ENCODE measurements around the gene JARID2.

Gene JARID2

DNA sequence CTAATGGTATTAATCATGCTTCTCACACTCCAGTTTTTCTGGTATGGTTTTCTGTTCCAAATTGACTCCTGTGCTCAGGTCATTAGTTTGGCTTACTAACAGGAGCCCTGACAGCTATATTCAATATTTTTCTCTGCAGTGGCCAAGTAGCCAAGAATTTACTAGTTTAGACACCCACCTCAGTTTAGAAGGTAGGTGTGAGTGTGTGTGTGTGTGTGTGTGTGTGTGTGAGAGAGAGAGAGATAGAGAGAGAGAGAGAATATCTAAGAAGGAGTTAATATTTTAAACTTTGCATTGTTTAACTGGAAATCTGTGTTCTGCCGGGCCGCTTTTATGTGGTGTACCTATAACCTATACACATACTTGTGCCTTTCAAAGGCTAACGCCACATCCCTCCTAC, 18.5 kb downstream of the JARID2 start:
- no peak for DNase-seq (ENCODE audit: low spot score)

- peak; percentile 97 for DNase-seq (ENCODE audit: low spot score)
These were observed 19.3 kb downstream of the JARID2 start for GRCh38 chr6:15264902-15265761.

DNA sequence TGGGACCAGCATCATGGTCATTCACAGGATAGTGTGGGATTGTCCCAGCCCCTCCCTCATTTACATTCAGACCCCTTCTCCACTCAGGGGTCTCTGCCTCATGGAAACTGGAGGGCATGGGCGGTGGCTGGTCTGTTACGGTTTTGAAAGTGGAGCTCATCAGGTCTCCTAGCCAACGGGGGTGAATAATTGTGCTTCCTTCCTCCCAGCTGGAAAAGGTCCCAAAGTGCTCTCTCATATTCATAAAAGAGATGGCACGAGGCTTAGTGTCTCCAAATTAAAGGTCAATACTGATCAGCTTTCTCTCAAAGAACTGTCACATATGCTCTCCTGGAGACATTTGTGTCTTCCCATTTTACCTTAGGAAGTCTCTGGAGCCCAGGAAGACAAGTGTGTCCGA, 19.9 kb downstream of the JARID2 start:
- no peak for DNase-seq (ENCODE audit: low spot score)

- DNase-seq (ENCODE audit: low spot score), result peak; percentile 65
These were observed 20.6 kb downstream of the JARID2 start for GRCh38 chr6:15266423-15266996.

DNA sequence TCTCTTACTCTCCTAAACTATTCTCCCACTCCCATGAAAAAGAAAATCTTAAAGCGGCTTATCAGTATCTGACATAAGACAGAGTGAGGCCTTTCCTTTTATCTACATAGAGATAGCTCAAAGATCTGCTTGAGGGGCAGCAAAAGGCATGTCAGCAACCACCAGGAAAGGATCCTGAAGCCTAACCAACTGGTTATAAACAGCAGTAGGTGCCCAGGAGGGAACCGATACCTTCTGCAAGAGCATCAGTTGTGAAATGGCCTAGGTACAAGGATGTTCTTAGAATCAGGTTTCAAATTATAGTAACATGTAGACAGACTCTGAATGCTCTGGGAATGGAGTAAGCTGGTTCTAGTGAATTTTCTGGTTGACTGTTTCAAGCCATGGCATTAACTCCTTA, 21.4 kb downstream of the JARID2 start:
- DNase-seq (ENCODE audit: low spot score), result no peak

DNA sequence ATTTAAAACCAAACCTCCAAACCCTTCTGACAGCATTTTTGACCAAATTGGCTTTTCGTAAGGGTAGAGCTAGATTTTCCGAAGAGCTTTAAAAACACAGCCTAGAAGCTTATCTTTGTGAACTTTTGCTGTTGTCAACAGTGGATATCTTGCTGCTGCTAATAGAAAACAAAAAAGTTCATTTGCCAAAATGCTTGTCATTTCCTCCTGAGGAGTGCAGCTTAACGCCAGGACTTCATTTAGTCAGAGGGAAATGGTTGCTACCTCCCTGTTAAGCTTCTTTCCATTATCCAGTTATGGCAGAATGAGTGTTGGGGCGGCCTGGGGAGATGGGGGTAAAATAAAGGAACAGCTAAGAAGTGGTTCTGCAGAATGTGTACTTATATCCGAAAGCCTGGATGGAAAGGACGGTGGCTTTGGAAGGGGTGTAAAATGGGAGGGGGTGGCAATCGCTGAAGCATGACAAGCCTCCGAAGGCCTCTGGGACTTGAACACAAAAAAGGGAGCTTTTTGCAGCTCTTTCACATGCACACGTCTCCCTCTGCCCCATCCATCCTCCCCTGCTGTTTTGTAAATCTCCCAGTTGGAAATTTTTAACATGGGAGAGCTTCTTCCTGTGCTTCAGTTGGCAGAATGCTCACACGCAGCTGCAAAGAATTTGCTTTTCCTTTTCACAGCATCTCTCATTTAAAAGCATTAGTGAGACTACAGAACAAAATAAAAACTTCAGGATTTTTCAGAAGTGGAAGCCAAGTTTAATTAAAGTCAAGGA, 22.5 kb downstream of the JARID2 start:
- DNase-seq (ENCODE audit: low spot score), result peak; percentile 61

GRCh38 chr6:15269011-15269410, 23.1 kb downstream of the JARID2 start:
- no peak for DNase-seq (ENCODE audit: low spot score)

DNA sequence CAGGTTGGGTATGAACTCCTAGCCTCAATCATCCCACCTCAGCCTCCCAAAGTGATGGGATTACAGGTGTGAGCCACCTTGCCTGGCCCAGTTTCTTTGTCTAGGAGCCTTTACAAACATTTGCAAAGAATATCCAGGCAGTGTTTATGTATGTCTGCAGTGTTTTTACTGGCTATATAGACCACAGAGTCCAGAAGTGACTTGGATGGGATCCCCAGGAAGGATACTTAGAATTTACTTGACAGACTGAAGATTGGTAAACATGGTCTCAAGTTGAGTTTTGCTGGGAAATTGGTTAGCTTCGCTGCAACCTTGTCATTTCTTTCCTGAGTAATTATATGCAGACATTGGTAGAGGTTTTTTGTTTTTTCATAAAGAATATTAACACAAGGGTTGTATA, 23.8 kb downstream of the JARID2 start:
- DNase-seq (ENCODE audit: low spot score), result no peak

GRCh38 chr6:15270402-15270801, 24.5 kb downstream of the JARID2 start:
- DNase-seq (ENCODE audit: low spot score), result no peak

GRCh38 chr6:15272562-15272961, 26.7 kb downstream of the JARID2 start:
- DNase-seq (ENCODE audit: low spot score), result no peak

GRCh38 chr6:15274692-15275387, 29.0 kb downstream of the JARID2 start:
- DNase-seq (ENCODE audit: low spot score), result peak; percentile 48

DNA sequence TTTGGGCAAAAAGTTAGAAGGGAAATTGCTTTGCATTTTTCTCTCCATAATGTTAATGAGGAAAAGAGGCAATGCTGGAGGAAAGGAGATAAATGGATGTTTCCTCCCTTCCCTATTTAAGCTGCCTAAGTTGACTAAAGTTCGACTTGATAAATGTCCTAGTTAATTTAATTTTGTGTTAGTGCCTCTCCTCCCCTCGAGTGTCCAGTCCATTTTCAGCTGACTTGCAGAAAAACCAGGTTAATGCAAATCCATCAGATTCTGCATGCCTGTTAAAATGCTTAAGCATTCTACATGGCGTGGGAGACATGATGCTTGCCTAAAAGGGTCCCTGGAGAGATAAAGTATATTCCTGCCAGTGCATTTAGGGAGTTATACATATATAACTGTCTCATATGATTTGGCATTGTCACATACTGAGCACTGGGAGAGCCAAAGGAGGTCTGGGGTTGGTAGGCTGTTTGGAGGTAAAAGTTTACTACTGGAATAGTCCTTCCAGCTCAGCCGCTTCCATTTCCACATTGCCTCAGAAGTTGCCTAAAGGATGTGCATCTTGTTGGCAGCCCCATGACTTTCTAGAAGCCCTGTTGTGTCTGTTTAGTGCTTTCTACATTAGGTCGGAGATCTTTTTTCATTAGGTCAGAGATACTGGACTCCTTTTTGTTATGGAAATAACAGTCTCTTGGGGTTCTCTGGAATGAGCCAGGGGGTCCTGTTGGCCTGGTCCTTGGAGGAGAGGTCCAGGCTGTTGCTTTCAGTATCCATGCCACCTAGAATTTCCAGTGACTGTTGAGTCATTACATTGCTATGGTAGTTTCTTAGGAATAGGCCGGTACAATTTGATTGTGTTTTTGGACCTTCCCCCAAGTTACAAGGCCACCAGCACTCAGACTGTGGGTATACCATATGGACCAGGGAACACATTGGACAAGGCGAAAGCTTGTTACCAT, 30.4 kb downstream of the JARID2 start:
- DNase-seq (ENCODE audit: low spot score), result no peak

GRCh38 chr6:15279047-15279661, 33.3 kb downstream of the JARID2 start:
- no peak for DNase-seq (ENCODE audit: low spot score)

DNA sequence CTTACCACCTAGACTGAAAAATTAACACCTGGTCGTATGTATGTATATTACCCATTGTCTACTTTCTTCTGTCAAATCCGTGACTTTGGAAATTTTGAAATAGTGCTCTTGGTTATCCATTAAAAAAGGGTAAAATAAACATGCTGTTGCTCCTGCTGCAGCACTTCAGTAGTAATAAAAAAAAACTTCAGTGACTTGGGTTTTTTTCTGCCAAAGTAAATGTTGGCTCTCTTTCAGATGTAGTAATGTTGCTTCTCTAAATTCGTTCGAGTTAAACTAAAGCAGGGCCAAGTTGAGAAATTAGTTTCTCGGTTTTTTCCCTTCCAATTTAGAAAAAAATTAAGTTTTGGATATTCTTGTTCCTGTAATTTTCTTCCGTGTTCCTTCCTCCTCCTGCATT, 34.2 kb downstream of the JARID2 start:
- DNase-seq (ENCODE audit: low spot score), result no peak

GRCh38 chr6:15280961-15281360, 35.1 kb downstream of the JARID2 start:
- DNase-seq (ENCODE audit: low spot score), result no peak

- DNase-seq (ENCODE audit: low spot score), result no peak
These were observed 36.5 kb downstream of the JARID2 start for GRCh38 chr6:15282334-15282733.

- no peak for DNase-seq (ENCODE audit: low spot score)
These were observed 38.1 kb downstream of the JARID2 start for GRCh38 chr6:15283986-15284361.

DNA sequence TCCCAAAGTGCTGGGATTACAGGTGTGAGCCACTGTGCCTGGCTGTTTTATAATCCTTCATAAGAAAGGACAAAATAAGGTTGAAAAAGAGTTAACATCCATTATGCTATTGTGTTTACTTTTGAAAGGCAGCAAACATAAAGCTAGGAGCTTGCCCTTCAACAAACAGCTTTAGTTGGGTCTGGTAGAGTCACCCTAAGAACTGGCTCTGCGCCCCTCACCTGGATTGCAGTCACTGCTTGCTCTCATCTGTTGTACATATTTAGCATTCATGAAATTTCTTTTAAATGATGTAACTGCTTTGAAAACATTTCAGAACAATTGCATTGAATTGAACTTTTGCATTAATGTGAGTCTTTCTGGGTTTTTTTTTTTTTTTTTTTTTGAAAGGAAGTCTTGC, 38.9 kb downstream of the JARID2 start:
- DNase-seq (ENCODE audit: low spot score), result no peak

GRCh38 chr6:15285682-15286294, 39.9 kb downstream of the JARID2 start:
- DNase-seq (ENCODE audit: low spot score), result no peak

GRCh38 chr6:15287670-15288375, 42.0 kb downstream of the JARID2 start:
- no peak for DNase-seq (ENCODE audit: low spot score)
